K562 (cell line): Measurements from ENCODE around the gene KLHL6.

Source experiments
- MYC ChIP-seq, 2 experiments: fragments of 250-450 bp in 1 of 2; sonication (Bioruptor Pico) in 1 of 2; IDR thresholded peaks; 2 replicates each; pipeline versions ENCODE4 v1.5.1 to v1.6.1; 2012 to 2021; ENCODE audit warnings: low read depth in 2 of 2, borderline replicate concordance in 1 of 2, improper control_type of control experiment in 1 of 2, low read length in 1 of 2, mild to moderate bottlenecking in 1 of 2, moderate library complexity in 1 of 2
- RBM22 ChIP-seq: fragments of 200-400 bp; formaldehyde crosslinking; IDR thresholded peaks from 2 replicates; pipeline ENCODE4 v1.6.1; 2018; ENCODE audit warnings: low read length, low read depth; ENCODE audit not compliant: poor library complexity, severe bottlenecking
- TF ChIP-seq, protein P1 (sequence below): sonication (generic); formaldehyde crosslinking; IDR thresholded peaks from 2 replicates; pipeline ENCODE4 v1.8.1; 2022; ENCODE audit warnings: missing genetic modification reagents

DNA sequence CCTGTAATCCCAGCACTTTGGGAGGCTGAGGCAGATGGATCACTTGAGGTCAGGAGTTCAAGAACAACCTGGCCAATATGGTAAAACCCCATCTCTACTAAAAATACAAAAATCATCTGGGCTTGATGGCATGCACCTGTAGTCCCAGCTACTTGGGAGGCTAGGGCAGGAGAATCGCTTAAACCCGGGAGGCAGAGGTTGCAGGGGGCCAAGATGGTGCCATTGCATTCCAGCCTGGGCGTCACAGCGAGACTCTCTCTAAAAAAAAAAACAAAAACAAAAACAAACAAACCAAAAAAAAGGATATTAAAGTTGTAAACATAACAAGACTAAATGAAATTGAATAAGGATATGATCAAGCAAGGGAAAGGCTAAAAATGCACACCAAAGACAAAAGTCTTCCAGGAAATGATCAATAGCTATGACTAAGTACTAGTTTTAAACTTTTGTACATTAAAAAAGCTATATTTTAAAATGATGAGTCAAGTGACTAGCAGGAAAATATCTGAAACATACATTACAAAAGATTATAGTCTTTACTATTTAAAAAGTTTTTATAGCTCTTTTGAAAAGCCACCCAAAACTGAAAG, 28.6 kb downstream of the KLHL6 start:
- TF ChIP-seq, protein P1, sequence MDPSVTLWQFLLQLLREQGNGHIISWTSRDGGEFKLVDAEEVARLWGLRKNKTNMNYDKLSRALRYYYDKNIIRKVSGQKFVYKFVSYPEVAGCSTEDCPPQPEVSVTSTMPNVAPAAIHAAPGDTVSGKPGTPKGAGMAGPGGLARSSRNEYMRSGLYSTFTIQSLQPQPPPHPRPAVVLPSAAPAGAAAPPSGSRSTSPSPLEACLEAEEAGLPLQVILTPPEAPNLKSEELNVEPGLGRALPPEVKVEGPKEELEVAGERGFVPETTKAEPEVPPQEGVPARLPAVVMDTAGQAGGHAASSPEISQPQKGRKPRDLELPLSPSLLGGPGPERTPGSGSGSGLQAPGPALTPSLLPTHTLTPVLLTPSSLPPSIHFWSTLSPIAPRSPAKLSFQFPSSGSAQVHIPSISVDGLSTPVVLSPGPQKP (CRISPR knock-in tag): no peak
- TF ChIP-seq RBM22 (no peak), MYC (IDR thresholded peaks at IDR 0.05; ENCODE audit: low read depth, low read length) (no peak), MYC (CRISPR knock-in tag; IDR thresholded peaks at IDR 0.05; ENCODE audit: borderline replicate concordance, low read depth) (no peak)
